ENCODE data around the gene AURKAIP1.

DNA sequence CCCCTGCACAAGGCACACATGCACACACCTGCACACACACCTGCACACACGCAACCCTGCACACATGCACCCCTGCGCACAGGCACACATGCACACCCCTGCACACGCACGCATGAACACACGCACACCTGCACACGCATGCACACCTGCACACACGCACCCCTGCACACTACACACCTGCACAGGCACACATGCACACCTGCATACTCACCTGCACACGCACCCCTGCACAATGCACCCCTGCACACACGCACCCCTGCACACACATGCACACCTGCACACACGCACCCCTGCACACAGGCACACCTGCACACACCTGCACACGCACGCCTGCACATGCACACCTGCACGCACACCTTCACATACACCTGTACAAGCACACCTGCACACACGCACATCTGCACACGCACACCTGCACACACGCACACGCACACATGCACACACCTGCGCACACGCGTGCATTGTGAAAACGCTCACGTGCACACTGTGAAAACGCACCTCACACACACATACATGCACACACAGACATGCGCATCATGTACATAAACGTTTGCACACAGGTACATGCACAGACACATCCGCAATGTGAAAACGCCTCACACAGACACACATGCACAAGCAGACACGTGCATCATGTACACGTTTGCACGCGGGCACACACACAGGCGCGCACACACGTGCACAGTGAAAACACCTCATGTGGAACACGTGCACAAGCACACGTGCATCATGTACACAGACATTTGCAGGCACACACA is 34.0 kb downstream of the AURKAIP1 start:
- TF ChIP-seq, protein P1, sequence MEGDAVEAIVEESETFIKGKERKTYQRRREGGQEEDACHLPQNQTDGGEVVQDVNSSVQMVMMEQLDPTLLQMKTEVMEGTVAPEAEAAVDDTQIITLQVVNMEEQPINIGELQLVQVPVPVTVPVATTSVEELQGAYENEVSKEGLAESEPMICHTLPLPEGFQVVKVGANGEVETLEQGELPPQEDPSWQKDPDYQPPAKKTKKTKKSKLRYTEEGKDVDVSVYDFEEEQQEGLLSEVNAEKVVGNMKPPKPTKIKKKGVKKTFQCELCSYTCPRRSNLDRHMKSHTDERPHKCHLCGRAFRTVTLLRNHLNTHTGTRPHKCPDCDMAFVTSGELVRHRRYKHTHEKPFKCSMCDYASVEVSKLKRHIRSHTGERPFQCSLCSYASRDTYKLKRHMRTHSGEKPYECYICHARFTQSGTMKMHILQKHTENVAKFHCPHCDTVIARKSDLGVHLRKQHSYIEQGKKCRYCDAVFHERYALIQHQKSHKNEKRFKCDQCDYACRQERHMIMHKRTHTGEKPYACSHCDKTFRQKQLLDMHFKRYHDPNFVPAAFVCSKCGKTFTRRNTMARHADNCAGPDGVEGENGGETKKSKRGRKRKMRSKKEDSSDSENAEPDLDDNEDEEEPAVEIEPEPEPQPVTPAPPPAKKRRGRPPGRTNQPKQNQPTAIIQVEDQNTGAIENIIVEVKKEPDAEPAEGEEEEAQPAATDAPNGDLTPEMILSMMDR (IDR thresholded peaks at IDR 0.05): no peak
- TF ChIP-seq POLR2A (IDR thresholded peaks at IDR 0.05): no peak
